GM23338 (cell line): ENCODE data around the gene UBP1.

Experiments
- EZH2phosphoT487 ChIP-seq: fragments of 200-600 bp; sonication (generic); IDR thresholded peaks from one replicate; pipeline ENCODE4 v1.8.1; 2018; ENCODE audit warnings: antibody characterized with exemption; ENCODE audit not compliant: unreplicated experiment
- POLR2AphosphoS5 ChIP-seq: IDR thresholded peaks from 2 replicates; pipeline ENCODE4 v1.6.1; 2016; ENCODE audit warnings: antibody characterized with exemption, low read depth
- TF ChIP-seq, protein P1 (sequence below), 2 experiments: fragments of 200-600 bp in 1 of 2; sonication (generic) in 1 of 2; conservative IDR thresholded peaks; 2 replicates each; pipeline versions ENCODE4 v1.5.1 to v1.6.1; 2016 to 2017; ENCODE audit warnings: antibody characterized with exemption in 2 of 2, low read depth in 2 of 2, mild to moderate bottlenecking in 2 of 2, moderate library complexity in 1 of 2
- TF ChIP-seq, protein P2 (sequence below): fragments of 250-450 bp; sonication (Bioruptor Pico); IDR thresholded peaks from 2 replicates; pipeline ENCODE4 v1.5.0; 2020; ENCODE audit warnings: mild to moderate bottlenecking, moderate library complexity

- TF ChIP-seq, protein P1, sequence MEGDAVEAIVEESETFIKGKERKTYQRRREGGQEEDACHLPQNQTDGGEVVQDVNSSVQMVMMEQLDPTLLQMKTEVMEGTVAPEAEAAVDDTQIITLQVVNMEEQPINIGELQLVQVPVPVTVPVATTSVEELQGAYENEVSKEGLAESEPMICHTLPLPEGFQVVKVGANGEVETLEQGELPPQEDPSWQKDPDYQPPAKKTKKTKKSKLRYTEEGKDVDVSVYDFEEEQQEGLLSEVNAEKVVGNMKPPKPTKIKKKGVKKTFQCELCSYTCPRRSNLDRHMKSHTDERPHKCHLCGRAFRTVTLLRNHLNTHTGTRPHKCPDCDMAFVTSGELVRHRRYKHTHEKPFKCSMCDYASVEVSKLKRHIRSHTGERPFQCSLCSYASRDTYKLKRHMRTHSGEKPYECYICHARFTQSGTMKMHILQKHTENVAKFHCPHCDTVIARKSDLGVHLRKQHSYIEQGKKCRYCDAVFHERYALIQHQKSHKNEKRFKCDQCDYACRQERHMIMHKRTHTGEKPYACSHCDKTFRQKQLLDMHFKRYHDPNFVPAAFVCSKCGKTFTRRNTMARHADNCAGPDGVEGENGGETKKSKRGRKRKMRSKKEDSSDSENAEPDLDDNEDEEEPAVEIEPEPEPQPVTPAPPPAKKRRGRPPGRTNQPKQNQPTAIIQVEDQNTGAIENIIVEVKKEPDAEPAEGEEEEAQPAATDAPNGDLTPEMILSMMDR (conservative IDR thresholded peaks at IDR 0.05; ENCODE audit: low read depth in 2 of 2): no peak
- TF ChIP-seq POLR2AphosphoS5 (no peak), EZH2phosphoT487 (no peak)
- TF ChIP-seq, protein P2, sequence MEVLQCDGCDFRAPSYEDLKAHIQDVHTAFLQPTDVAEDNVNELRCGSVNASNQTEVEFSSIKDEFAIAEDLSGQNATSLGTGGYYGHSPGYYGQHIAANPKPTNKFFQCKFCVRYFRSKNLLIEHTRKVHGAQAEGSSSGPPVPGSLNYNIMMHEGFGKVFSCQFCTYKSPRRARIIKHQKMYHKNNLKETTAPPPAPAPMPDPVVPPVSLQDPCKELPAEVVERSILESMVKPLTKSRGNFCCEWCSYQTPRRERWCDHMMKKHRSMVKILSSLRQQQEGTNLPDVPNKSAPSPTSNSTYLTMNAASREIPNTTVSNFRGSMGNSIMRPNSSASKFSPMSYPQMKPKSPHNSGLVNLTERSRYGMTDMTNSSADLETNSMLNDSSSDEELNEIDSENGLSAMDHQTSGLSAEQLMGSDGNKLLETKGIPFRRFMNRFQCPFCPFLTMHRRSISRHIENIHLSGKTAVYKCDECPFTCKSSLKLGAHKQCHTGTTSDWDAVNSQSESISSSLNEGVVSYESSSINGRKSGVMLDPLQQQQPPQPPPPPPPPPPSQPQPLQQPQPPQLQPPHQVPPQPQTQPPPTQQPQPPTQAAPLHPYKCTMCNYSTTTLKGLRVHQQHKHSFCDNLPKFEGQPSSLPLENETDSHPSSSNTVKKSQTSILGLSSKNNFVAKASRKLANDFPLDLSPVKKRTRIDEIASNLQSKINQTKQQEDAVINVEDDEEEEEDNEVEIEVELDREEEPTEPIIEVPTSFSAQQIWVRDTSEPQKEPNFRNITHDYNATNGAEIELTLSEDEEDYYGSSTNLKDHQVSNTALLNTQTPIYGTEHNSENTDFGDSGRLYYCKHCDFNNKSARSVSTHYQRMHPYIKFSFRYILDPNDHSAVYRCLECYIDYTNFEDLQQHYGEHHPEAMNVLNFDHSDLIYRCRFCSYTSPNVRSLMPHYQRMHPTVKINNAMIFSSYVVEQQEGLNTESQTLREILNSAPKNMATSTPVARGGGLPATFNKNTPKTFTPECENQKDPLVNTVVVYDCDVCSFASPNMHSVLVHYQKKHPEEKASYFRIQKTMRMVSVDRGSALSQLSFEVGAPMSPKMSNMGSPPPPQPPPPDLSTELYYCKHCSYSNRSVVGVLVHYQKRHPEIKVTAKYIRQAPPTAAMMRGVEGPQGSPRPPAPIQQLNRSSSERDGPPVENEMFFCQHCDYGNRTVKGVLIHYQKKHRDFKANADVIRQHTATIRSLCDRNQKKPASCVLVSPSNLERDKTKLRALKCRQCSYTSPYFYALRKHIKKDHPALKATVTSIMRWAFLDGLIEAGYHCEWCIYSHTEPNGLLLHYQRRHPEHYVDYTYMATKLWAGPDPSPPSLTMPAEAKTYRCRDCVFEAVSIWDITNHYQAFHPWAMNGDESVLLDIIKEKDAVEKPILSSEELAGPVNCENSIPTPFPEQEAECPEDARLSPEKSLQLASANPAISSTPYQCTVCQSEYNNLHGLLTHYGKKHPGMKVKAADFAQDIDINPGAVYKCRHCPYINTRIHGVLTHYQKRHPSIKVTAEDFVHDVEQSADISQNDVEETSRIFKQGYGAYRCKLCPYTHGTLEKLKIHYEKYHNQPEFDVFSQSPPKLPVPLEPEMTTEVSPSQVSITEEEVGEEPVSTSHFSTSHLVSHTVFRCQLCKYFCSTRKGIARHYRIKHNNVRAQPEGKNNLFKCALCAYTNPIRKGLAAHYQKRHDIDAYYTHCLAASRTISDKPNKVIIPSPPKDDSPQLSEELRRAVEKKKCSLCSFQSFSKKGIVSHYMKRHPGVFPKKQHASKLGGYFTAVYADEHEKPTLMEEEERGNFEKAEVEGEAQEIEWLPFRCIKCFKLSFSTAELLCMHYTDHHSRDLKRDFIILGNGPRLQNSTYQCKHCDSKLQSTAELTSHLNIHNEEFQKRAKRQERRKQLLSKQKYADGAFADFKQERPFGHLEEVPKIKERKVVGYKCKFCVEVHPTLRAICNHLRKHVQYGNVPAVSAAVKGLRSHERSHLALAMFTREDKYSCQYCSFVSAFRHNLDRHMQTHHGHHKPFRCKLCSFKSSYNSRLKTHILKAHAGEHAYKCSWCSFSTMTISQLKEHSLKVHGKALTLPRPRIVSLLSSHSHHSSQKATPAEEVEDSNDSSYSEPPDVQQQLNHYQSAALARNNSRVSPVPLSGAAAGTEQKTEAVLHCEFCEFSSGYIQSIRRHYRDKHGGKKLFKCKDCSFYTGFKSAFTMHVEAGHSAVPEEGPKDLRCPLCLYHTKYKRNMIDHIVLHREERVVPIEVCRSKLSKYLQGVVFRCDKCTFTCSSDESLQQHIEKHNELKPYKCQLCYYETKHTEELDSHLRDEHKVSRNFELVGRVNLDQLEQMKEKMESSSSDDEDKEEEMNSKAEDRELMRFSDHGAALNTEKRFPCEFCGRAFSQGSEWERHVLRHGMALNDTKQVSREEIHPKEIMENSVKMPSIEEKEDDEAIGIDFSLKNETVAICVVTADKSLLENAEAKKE: no peak
Observed at GRCh38 chr3:33458446-33458845, 18.2 kb upstream of the UBP1 start.
